Fibroblast of mammary gland (primary cell): ENCODE data around the gene BMAL1.

Experiments
- DNase-seq: peaks from one replicate; pipeline ENCODE4 v3.0.0-alpha.2; 2010; ENCODE audit warnings: low read depth
- H3K4me3 ChIP-seq: 2 replicates; pipeline ENCODE4 v1.5.1; 2011; ENCODE audit warnings: low read depth, mild to moderate bottlenecking, low read length, moderate library complexity; ENCODE audit not compliant: control insufficient read depth
- TF ChIP-seq, protein P1 (sequence below): conservative IDR thresholded peaks from 2 replicates; pipeline ENCODE4 v1.5.1; 2011; ENCODE audit warnings: low read depth, low read length, inconsistent platforms; ENCODE audit not compliant: control insufficient read depth, insufficient read depth

BMAL1 gene

DNA sequence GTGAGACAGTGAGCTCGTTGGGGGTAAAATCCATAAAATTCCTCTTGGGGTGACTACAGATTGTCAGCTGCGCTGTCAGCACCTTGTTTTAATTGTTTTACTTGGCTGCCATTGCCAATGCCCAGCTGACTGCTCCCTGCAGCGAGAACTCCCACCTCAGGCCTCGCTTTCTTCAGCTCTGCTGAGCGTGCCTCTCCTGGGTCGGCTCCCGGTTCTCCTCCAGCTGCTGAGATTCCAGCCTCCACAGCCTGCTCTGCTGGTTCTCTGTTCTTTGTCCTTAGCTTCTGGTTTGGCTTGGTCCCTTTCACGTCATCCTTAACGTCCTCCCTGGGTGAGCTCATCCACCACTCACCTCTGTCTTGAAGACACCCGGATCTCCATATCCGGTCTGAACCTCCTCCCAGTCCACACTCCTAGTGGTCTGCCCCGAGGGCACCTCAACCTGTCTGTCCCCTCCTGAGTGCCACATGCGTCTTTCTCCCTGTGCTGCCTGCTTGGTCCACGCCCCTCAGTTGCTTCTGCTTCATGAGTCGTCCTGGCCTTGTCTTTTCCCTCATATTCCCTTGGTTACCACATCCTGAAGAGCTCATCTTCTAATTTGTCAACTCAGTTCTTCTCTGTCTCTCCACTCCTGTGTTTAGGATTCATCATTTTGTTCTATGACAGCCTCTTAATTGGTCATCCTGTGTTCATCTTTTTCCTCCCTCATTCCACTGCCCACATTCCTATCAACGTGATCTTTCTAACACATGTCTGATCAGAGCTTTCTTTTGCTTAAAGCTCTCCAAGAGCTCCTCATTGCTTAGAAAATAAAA, 35.6 kb downstream of the BMAL1 start:
- no peak overlapping the region for H3K4me3 ChIP-seq
- TF ChIP-seq, protein P1, sequence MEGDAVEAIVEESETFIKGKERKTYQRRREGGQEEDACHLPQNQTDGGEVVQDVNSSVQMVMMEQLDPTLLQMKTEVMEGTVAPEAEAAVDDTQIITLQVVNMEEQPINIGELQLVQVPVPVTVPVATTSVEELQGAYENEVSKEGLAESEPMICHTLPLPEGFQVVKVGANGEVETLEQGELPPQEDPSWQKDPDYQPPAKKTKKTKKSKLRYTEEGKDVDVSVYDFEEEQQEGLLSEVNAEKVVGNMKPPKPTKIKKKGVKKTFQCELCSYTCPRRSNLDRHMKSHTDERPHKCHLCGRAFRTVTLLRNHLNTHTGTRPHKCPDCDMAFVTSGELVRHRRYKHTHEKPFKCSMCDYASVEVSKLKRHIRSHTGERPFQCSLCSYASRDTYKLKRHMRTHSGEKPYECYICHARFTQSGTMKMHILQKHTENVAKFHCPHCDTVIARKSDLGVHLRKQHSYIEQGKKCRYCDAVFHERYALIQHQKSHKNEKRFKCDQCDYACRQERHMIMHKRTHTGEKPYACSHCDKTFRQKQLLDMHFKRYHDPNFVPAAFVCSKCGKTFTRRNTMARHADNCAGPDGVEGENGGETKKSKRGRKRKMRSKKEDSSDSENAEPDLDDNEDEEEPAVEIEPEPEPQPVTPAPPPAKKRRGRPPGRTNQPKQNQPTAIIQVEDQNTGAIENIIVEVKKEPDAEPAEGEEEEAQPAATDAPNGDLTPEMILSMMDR: no peak
- DNase-seq: peak; percentile 54

GRCh38 chr11:13314676-13315394, 37.2 kb downstream of the BMAL1 start:
- DNase-seq: no peak
- H3K4me3 ChIP-seq: no peak overlapping the region
- TF ChIP-seq, protein P1: no peak

GRCh38 chr11:13315517-13316432, 38.2 kb downstream of the BMAL1 start:
- TF ChIP-seq, protein P1: no peak
- H3K4me3 ChIP-seq: no peak overlapping the region
- DNase-seq: peak; percentile 67

GRCh38 chr11:13316528-13316961, 39.0 kb downstream of the BMAL1 start:
- TF ChIP-seq, protein P1: no peak
- H3K4me3 ChIP-seq: no peak overlapping the region
- DNase-seq: peak; percentile 90

DNA sequence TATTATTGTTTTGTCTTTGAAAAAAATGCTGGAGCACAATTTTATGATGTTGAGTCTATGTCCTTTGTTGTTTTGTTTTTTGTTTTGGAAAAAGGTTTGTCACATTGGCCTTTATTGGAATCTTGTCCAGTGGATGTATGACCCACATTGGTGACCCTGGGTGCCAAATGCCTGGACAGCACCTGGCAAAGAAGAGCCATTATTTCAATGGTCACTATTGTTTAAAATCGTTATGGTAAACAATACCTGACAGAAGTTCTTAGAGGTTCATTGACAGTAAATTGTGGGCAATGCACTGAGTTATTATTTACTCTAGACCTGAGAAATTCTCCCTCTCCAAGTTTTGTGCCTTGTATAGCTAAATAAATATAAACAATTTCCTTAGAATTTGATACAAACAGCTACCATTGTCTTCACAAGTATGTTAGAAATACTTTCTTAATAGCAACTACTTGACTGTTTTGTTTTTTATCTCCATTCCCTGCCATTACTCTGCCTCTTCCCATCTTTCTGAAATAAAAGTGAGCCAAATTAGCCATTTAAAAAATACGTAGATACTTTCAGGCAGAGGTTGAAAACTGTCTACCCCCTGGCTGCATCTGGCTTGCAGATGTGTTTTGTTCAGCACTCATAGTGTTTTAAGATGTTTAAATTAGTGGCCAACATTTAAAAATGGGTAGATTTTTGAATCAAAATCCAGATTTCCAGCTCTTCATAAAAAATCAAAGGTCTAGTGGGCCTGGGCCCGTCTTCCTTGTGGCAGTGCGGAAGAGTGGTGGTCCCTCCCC, 39.9 kb downstream of the BMAL1 start:
- H3K4me3 ChIP-seq: no peak overlapping the region
- peak; percentile 48 for DNase-seq
- TF ChIP-seq, protein P1: no peak
